IPS-20b (cell line): ENCODE data around the gene DOCK11.

Experiments
- H3K27ac ChIP-seq: one replicate; pipeline ENCODE4 v1.5.1; 2013; ENCODE audit warnings: low read length
- H3K27me3 ChIP-seq: 2 replicates; pipeline ENCODE4 v1.6.1; 2013; ENCODE audit warnings: mild to moderate bottlenecking, low read length, inconsistent platforms; ENCODE audit not compliant: insufficient read depth
- H3K36me3 ChIP-seq: 2 replicates; pipeline ENCODE4 v1.6.1; 2013; ENCODE audit warnings: low read depth, mild to moderate bottlenecking, inconsistent platforms, low read length, moderate library complexity; ENCODE audit not compliant: insufficient read depth
- H3K4me1 ChIP-seq: 2 replicates; pipeline ENCODE4 v1.6.1; 2013; ENCODE audit warnings: mild to moderate bottlenecking, control low read depth, inconsistent platforms, low read length, moderate library complexity; ENCODE audit not compliant: insufficient read depth
- H3K4me3 ChIP-seq: 2 replicates; pipeline ENCODE4 v1.5.1; 2013; ENCODE audit warnings: mild to moderate bottlenecking, low read length, inconsistent platforms
- H3K9ac ChIP-seq: 2 replicates; pipeline ENCODE4 v1.6.1; 2013; ENCODE audit warnings: low read depth, mild to moderate bottlenecking, inconsistent platforms, low read length, moderate library complexity
- H3K9me3 ChIP-seq: 2 replicates; pipeline ENCODE4 v1.6.1; 2013; ENCODE audit warnings: mild to moderate bottlenecking, low read depth, low read length, inconsistent platforms; ENCODE audit not compliant: insufficient read depth

DOCK11 gene

GRCh38 chrX:118503260-118504041, 7.8 kb downstream of the DOCK11 start:
- peaks cover 4% of the 10 kb centered on the region; the same call in 1 of the 2 replicates for H3K27me3 ChIP-seq
- H3K4me3 ChIP-seq = no peak overlapping the region
- no peak overlapping the region for H3K27ac ChIP-seq
- H3K9me3 ChIP-seq = no peaks in the 10 kb centered on the region
- H3K4me1 ChIP-seq = peaks cover 7% of the 10 kb centered on the region; the same call in 1 of the 2 replicates
- H3K9ac ChIP-seq = no peak overlapping the region
- H3K36me3 ChIP-seq = no peaks in the 10 kb centered on the region

GRCh38 chrX:118504581-118504980, 9.0 kb downstream of the DOCK11 start:
- Histone ChIP-seq H3K9ac (no peak overlapping the region), H3K9me3 (no peaks in the 10 kb centered on the region), H3K36me3 (no peaks in the 10 kb centered on the region), H3K27ac (no peak overlapping the region), H3K4me3 (no peak overlapping the region), H3K4me1 (no peaks in the 10 kb centered on the region), H3K27me3 (no peaks in the 10 kb centered on the region)

- no peak overlapping the region for H3K4me3 ChIP-seq
- no peaks in the 10 kb centered on the region for H3K4me1 ChIP-seq
- H3K9ac ChIP-seq = no peak overlapping the region
- H3K27ac ChIP-seq = no peak overlapping the region
- H3K27me3 ChIP-seq = no peaks in the 10 kb centered on the region
- no peaks in the 10 kb centered on the region for H3K9me3 ChIP-seq
- no peaks in the 10 kb centered on the region for H3K36me3 ChIP-seq
Measured at GRCh38 chrX:118506805-118507480, 11.3 kb downstream of the DOCK11 start.

- no peaks in the 10 kb centered on the region for H3K36me3 ChIP-seq
- H3K4me3 ChIP-seq = no peak overlapping the region
- H3K27ac ChIP-seq = no peak overlapping the region
- no peaks in the 10 kb centered on the region for H3K4me1 ChIP-seq
- no peak overlapping the region for H3K9ac ChIP-seq
- no peaks in the 10 kb centered on the region for H3K9me3 ChIP-seq
- H3K27me3 ChIP-seq = no peaks in the 10 kb centered on the region
Measured at GRCh38 chrX:118507766-118508165, 12.2 kb downstream of the DOCK11 start.

GRCh38 chrX:118508221-118508620, 12.6 kb downstream of the DOCK11 start:
- Histone ChIP-seq H3K9ac (no peak overlapping the region), H3K27ac (no peak overlapping the region), H3K9me3 (no peaks in the 10 kb centered on the region), H3K4me1 (no peaks in the 10 kb centered on the region), H3K4me3 (no peak overlapping the region), H3K36me3 (no peaks in the 10 kb centered on the region), H3K27me3 (no peaks in the 10 kb centered on the region)

GRCh38 chrX:118508635-118509034, 13.0 kb downstream of the DOCK11 start:
- Histone ChIP-seq H3K27me3 (no peaks in the 10 kb centered on the region), H3K36me3 (no peaks in the 10 kb centered on the region), H3K9ac (no peak overlapping the region), H3K4me3 (no peak overlapping the region), H3K4me1 (no peaks in the 10 kb centered on the region), H3K9me3 (no peaks in the 10 kb centered on the region), H3K27ac (no peak overlapping the region)

GRCh38 chrX:118510111-118510510, 14.5 kb downstream of the DOCK11 start:
- Histone ChIP-seq H3K27me3 (no peaks in the 10 kb centered on the region), H3K27ac (no peak overlapping the region)

GRCh38 chrX:118513120-118513898, 17.7 kb downstream of the DOCK11 start:
- no peak overlapping the region for H3K27ac ChIP-seq

More at GRCh38 chrX:118510111-118510510, 14.5 kb downstream of the DOCK11 start:
- Histone ChIP-seq H3K36me3 (no peaks in the 10 kb centered on the region), H3K9ac (no peak overlapping the region), H3K4me3 (no peak overlapping the region), H3K4me1 (no peaks in the 10 kb centered on the region), H3K9me3 (no peaks in the 10 kb centered on the region)

GRCh38 chrX:118519411-118520215, 24.0 kb downstream of the DOCK11 start:
- Histone ChIP-seq H3K36me3 (no peaks in the 10 kb centered on the region), H3K4me1 (no peaks in the 10 kb centered on the region), H3K27me3 (no peaks in the 10 kb centered on the region), H3K9ac (no peak overlapping the region), H3K27ac (no peak overlapping the region), H3K9me3 (no peaks in the 10 kb centered on the region), H3K4me3 (no peak overlapping the region)

More at GRCh38 chrX:118513120-118513898, 17.7 kb downstream of the DOCK11 start:
- Histone ChIP-seq H3K4me1 (no peaks in the 10 kb centered on the region), H3K9me3 (no peaks in the 10 kb centered on the region), H3K9ac (no peak overlapping the region), H3K36me3 (no peaks in the 10 kb centered on the region), H3K4me3 (no peak overlapping the region), H3K27me3 (no peaks in the 10 kb centered on the region)

GRCh38 chrX:118520216-118521206, 24.9 kb downstream of the DOCK11 start:
- Histone ChIP-seq H3K36me3 (no peaks in the 10 kb centered on the region), H3K9ac (no peak overlapping the region), H3K9me3 (no peaks in the 10 kb centered on the region), H3K27ac (no peak overlapping the region), H3K4me3 (no peak overlapping the region), H3K27me3 (no peaks in the 10 kb centered on the region), H3K4me1 (no peaks in the 10 kb centered on the region)
